Adrenal gland (tissue), 5 donors: ENCODE measurements around the gene IRF4.

Experiments used
- CTCF ChIP-seq, 6 experiments: fragments of 450-650 bp in 4 of 6; fragments of 200-600 bp in 2 of 6; sonication (generic) in 1 of 6; IDR thresholded peaks; 1 replicate in 5 of 6; 2 replicates in 1 of 6; pipeline versions ENCODE4 v1.5.1 to v1.8.0; 2016 to 2021; ENCODE audit warnings: antibody characterized with exemption in 6 of 6, mild to moderate bottlenecking in 2 of 6, moderate library complexity in 1 of 6
- POLR2A ChIP-seq, 2 donors: fragments of 450-650 bp; IDR thresholded peaks; one replicate each; pipeline ENCODE4 v1.6.1; 2017; ENCODE audit warnings: antibody characterized with exemption in 2 of 2, mild to moderate bottlenecking in 2 of 2, moderate library complexity in 1 of 2
- donor health status: DM: no; HTN: no; CAD: no.

- no peak for TF ChIP-seq POLR2A (IDR thresholded peaks at IDR 0.05)
- no peak for TF ChIP-seq CTCF (IDR thresholded peaks at IDR 0.05)
Measured at GRCh38 chr6:343226-343935, 48.2 kb upstream of the IRF4 start.
